GM18508 (cell line): Measurements from ENCODE around the gene ADGRV1.
"Not testable (repeated sequence)": the region's sequence is repeated elsewhere in the genome, so short reads cannot be mapped to it uniquely, and the experiment has no call there.

Experiments used
- ATAC-seq: cut with Tn5 transposase; IDR thresholded peaks from one replicate; pipeline ENCODE4 v1.9.1; 2021; ENCODE audit warnings: moderate number of reproducible peaks; ENCODE audit not compliant: insufficient read depth, unreplicated experiment

ADGRV1 gene

GRCh38 chr5:90549223-90549622, 9.4 kb upstream of the ADGRV1 start:
- ATAC-seq, result no peak

- ATAC-seq, result no peak
Measured at GRCh38 chr5:90549729-90550275, 8.8 kb upstream of the ADGRV1 start.

GRCh38 chr5:90550963-90551362, 7.6 kb upstream of the ADGRV1 start:
- ATAC-seq, result no peak

- no peak for ATAC-seq
Measured at GRCh38 chr5:90551376-90551775, 7.2 kb upstream of the ADGRV1 start.

- ATAC-seq, result no peak
Measured at GRCh38 chr5:90553711-90554110, 4.9 kb upstream of the ADGRV1 start.

DNA sequence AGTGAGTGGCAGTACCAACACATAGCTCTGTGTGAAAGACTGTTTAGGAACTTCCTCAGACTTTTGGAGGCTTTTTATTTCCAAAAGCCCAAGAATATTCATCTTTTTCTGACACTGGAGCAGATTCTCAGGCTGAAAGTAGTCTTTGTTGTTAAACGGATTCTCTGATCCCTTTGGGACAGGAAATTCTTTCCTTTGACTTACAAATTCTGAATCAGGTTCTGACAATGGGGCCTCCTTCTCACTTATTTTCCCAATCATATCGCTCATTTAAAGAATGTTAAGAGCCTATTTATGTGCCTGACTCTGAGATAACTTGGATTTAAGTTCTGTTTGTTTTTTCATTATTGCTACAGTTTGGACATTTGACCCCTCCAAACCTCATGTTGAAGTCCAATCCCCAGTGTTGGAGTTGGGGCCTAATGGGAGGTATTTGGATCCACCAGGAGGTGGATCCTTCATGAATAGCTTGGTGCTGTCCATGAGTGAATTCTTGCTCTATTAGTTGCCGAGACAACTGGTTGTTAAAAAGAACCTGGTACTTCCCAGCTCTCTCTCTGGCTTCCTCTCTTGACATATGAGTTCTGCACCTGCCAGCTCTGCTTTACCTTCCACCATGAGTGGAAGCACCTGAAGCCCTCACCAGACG, 4.1 kb upstream of the ADGRV1 start:
- no peak for ATAC-seq

DNA sequence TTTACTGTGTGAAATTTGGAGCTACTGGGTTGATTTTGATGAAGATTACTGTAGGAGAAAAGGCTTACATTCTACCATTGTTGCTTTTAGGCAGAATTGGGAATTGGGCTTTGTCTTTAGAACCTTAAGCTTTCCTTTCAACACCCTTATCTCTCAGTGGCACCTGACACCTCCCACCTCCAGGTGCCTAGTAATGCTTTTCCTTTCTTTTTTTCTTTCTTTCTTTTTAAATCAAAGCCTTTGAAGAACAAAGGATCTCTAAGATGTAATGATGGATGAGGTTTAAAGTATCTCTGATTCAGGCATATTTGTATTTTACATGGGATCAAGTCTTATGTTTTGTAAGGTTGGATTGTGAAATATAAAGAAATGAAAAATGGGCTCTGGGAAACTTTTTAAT, 2.9 kb upstream of the ADGRV1 start:
- no peak for ATAC-seq

DNA sequence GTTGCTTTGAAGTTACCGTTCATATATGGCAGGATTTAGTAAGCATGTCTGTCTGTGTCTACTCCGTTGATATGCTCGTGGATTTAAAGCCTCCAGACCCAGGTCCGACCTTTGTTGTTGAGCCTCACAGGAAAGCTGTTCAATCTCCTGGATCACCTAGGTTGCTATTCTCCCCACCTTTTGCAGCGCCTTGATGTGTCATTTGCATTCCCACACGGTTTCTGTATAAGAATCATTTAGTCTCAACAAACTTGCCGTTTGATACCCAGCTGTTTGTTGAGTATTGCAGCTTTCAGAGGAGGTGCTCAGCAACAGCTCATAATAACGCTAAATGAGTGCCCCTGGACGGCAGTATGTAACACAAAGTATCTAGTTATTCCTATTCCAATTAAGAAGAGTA, 1.2 kb upstream of the ADGRV1 start:
- ATAC-seq, result no peak

DNA sequence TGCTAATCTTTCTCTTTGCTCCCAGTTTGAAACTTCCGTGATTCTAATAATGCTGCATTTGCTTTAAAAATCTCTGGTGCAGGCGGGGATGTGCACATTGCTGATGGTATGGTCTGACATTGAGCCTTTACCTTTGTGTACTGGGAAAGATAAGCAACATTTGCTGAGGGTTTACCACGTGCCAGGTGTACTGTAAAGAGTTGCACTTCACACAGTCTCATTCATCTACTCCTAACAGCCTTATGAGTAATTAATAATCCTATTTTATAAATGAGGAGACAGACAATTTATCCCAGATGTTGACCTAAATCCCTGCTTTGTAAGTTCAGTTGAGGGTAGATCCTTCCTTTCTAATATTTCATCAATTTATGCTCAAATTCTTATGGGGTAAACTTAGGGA, 726 bp upstream of the ADGRV1 start:
- no peak for ATAC-seq

DNA sequence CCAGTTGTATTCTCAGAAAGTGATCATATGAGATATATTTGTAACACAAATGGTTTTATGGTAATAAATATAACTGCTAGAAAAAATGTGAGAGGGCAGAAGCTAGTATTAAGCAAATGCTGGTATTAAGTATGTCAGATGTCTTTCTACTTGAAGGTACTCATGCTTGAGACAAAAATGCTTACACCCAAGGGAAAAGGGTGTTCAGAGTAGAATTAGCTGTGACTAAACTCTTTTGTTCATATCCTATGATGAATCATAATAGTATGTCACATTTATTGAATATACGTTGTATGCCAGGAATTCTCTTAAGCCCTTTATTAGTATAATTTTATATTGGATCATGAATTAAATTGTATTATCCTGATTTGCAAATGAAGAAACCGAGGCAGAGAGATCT, 2.2 kb downstream of the ADGRV1 start:
- ATAC-seq, result no peak

GRCh38 chr5:90561766-90562165, 3.2 kb downstream of the ADGRV1 start:
- ATAC-seq, result no peak

DNA sequence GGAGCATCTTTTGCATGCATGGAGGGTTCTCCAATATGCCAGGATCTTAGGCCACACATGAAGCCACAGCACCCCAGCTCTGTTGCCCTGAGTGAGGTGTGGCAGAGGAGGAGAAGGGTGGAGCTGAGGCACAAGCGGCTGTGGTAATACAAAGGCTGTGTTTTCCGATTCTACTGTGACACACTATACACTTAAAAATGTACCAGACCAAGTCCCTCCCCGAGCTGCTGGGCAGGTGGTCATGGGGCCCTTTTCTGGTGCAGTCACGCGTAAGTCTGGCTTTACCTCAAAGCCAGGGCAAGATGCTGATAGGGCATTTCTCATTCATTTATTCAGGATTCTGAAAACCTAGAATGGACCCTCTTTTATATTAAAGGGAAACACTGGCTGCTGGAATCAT, 3.7 kb downstream of the ADGRV1 start:
- ATAC-seq, result no peak

DNA sequence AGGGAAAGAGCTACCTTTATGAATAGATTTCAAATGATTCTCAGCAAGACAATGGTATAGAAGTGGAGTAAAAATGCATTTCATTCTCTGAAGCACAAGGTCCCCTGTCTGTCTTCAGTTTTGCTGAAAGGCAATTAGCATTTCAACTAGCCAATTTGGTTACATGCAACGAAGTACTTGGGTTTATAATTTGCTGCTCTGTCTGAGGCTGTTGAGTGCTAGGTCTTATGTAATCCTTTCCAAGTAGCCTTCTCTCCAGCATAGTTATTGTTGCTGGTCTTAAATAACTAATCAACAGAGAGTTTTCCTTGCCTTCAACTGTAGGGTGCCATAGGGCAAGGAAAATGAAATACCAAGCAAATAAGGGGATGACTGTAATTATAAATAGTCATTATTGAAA, 4.5 kb downstream of the ADGRV1 start:
- no peak for ATAC-seq

DNA sequence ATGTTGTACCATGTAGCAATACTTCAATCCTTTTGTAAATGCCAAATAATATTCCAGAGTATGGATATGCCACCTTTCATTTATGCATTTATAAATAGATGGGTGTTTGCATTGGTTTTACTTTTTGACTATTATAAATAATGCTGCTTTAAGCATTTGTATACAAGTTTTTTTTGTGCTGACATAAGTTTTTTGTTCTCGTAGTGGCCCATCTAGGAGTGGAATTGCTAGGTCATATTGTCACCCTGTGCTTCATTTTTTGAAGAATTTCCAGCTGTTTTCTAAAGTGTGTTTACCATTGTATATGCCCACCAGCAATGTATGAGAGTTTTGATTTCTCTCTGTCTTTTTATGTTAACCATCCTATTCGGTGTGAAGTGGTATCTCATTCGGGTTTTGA, 6.9 kb downstream of the ADGRV1 start:
- ATAC-seq, result no peak

DNA sequence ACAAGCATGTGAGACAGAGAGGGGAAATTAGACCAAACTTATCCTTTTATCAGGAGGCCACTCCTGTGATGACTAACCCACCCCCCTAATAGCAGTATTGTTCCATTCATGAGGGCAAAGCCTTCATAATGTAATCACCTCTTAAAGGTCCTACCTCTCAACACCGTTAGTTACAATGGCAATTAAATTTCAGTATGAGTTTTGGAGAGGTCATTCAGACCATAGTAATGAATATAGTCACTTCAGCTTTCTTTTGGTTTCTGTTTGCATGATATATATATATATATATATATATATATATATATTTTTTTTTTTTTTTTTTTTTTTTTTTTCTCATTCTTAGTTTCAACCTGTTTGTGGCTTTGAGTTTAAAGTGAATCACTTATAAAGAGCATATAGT, 10.5 kb downstream of the ADGRV1 start:
- ATAC-seq, result no peak

GRCh38 chr5:90570034-90570433, 11.4 kb downstream of the ADGRV1 start:
- no peak for ATAC-seq

GRCh38 chr5:90571147-90571773, 12.7 kb downstream of the ADGRV1 start:
- no peak for ATAC-seq

DNA sequence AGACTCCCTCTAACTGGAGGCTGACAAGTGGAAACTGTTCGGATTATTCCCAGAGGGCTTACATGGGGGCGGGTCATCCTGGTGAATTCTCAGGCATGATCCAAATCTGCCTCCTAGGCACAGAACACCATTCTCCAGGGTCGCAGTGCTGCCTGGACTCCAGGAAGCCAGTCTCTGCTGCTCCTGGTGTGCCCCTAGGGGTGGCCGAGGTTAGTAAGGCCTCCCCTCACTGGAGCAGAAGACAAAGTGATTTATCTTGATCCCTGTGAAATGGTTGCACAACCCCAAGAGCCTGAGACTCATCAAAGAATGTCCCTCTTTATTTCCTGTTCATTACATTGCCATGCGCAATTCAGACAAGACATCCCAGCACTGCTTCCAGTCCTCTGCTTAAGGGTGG, 17.1 kb downstream of the ADGRV1 start:
- ATAC-seq, result no peak

GRCh38 chr5:90576566-90576965, 18.0 kb downstream of the ADGRV1 start:
- not testable (repeated sequence) for ATAC-seq

DNA sequence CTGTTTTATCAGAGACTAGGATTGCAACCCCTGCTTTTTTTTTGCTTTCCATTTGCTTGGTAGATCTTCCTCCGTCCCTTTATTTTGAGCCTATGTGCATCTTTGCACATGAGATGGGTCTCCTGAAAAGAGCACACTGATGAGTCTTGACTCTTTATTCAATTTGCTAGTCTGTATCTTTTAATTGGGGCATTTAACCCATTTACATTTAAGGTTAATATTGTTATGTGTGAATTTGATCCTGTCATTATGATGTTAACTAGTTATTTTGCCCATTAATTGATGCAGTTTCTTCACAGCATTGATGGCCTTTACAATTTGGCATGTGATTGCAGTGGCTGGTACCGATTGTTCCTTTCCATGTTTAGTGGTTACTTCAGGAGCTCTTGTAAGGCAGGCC, 21.3 kb downstream of the ADGRV1 start:
- not testable (repeated sequence) for ATAC-seq

- ATAC-seq, result no peak
Measured at GRCh38 chr5:90581956-90582355, 23.4 kb downstream of the ADGRV1 start.

- no peak for ATAC-seq
Measured at GRCh38 chr5:90585337-90585986, 26.9 kb downstream of the ADGRV1 start.
